Measurements from ENCODE around the gene PADI1.

DNA sequence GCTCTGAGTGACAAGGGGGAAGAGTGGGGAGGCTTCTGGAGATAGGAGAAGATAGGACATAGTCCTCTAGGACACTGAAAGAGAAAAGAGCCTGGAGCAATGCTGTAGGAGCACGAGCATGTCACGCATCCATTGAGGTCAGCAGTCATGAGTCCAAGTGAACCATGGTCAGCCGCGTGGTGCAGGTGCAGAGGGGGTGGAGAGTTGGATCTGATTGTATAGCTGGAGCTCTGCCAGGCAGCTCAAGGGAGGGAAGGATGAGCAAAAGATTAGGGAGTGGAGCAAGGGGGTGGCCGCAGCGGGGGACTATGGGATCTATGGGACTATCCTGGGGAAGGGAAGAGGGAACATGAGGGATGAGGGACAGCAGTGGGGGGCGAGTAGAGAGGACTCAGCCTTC, 14.0 kb downstream of the PADI1 start:
- no peak for TF ChIP-seq CTCF (IDR thresholded peaks at IDR 0.05)
- TF ChIP-seq POLR2A (IDR thresholded peaks at IDR 0.05) = no peak

All from body of pancreas (tissue), 4 donors.